H1 (cell line): Measurements from ENCODE around the gene RBM47. TPM values are rescaled to one million over a fixed set of nuclear protein-coding genes. Genes with fewer than 3 reads are reported as not detected.

ENCODE experiments used
- CTCF ChIA-PET: fragments of 300-600 bp; sonication (Branson Sonifier 250); formaldehyde crosslinking; loops from one replicate; lab custom pipeline; 2021; ENCODE audit not compliant: partially characterized antibody; lab: Charles Lee
- POLR2A ChIA-PET: fragments of 300-600 bp; sonication (Branson Sonifier 250); formaldehyde crosslinking; loops from one replicate; lab custom pipeline; 2021; ENCODE audit warnings: inconsistent platforms; ENCODE audit not compliant: partially characterized antibody; lab: Charles Lee
- DNase-seq, 2 experiments: peaks; one replicate each; pipeline versions ENCODE4 v3.0.0 to v3.0.0-alpha.2; 2010 to 2022; ENCODE audit warnings: low spot score in 2 of 2, low read depth in 1 of 2, mixed read lengths in 1 of 2
- FAIRE-seq: peaks from 2 replicates; lab custom pipeline; 2011; peaks lifted over from hg19 to GRCh38; lab: Jason Lieb, UNC
- H2AFZ ChIP-seq: 2 replicates; pipeline ENCODE4 v1.8.1; 2012; ENCODE audit warnings: low read length, inconsistent platforms
- H2AK5ac ChIP-seq: 2 replicates; pipeline ENCODE4 v1.6.1; 2013; ENCODE audit warnings: low read depth, low read length
- H2BK120ac ChIP-seq: replicated peaks from 2 replicates; pipeline ENCODE3; 2013; ENCODE audit warnings: low read depth, low read length, inconsistent platforms
- H2BK12ac ChIP-seq: 2 replicates; pipeline ENCODE4 v1.6.1; 2013; ENCODE audit warnings: low read depth, low read length
- H2BK15ac ChIP-seq: 2 replicates; pipeline ENCODE4 v1.6.1; 2013; ENCODE audit warnings: low read length
- H2BK20ac ChIP-seq: 2 replicates; pipeline ENCODE4 v1.6.1; 2013; ENCODE audit warnings: low read length
- H2BK5ac ChIP-seq: 2 replicates; pipeline ENCODE4 v1.6.1; 2013; ENCODE audit warnings: low read depth, low read length
- H3K14ac ChIP-seq: 2 replicates; pipeline ENCODE4 v1.6.1; 2013; ENCODE audit warnings: inconsistent platforms; ENCODE audit not compliant: insufficient read length
- H3K18ac ChIP-seq: 2 replicates; pipeline ENCODE4 v1.6.1; 2013; ENCODE audit warnings: low read length; ENCODE audit errors: extremely low read depth
- H3K23ac ChIP-seq: 2 replicates; pipeline ENCODE4 v1.6.1; 2013; ENCODE audit warnings: inconsistent platforms; ENCODE audit not compliant: insufficient read length
- H3K23me2 ChIP-seq: 2 replicates; pipeline ENCODE4 v1.6.1; 2013; ENCODE audit warnings: low read depth, low read length
- H3K27ac ChIP-seq: 2 replicates; pipeline ENCODE4 v1.6.1; 2011; ENCODE audit warnings: low read depth, low read length, inconsistent platforms
- H3K27me3 ChIP-seq, 4 experiments: replicated peaks in 1 of 4; 1 replicate in 1 of 4; 2 replicates in 3 of 4; pipeline versions ENCODE4 v1.6.1 to v1.8.1; 2011 to 2013; ENCODE audit warnings: low read length in 3 of 4, mild to moderate bottlenecking in 3 of 4, inconsistent platforms in 2 of 4, mixed read lengths in 2 of 4, moderate library complexity in 1 of 4; ENCODE audit not compliant: control insufficient read depth in 3 of 4, insufficient read depth in 3 of 4; ENCODE audit errors: extremely low read depth in 1 of 4
- H3K36me3 ChIP-seq, 4 experiments: 2 replicates each; pipeline versions ENCODE4 v1.6.1 to v1.8.1; 2011 to 2013; ENCODE audit warnings: mild to moderate bottlenecking in 4 of 4, low read length in 3 of 4, moderate library complexity in 2 of 4, control low read depth in 1 of 4, inconsistent platforms in 1 of 4; ENCODE audit not compliant: insufficient read depth in 4 of 4, control insufficient read depth in 2 of 4
- H3K4ac ChIP-seq: replicated peaks from 2 replicates; pipeline ENCODE3; 2013; ENCODE audit warnings: low read length, low read depth, mixed read lengths, inconsistent platforms; ENCODE audit not compliant: insufficient read length
- H3K4me1 ChIP-seq, 4 experiments: replicated peaks in 1 of 4; 1 replicate in 1 of 4; 2 replicates in 3 of 4; pipeline versions ENCODE4 v1.6.1 to v1.8.1; 2011 to 2013; ENCODE audit warnings: low read length in 3 of 4, inconsistent platforms in 2 of 4, mixed read lengths in 1 of 4; ENCODE audit not compliant: insufficient read depth in 4 of 4, control insufficient read depth in 3 of 4
- H3K4me2 ChIP-seq, 2 experiments: 2 replicates each; pipeline versions ENCODE4 v1.6.1 to v1.8.1; 2011 to 2013; ENCODE audit warnings: low read depth in 2 of 2, low read length in 2 of 2, control low read depth in 1 of 2, inconsistent platforms in 1 of 2, mild to moderate bottlenecking in 1 of 2; ENCODE audit not compliant: insufficient read depth in 1 of 2
- H3K4me3 ChIP-seq, 4 experiments: fragments of 200-600, 300-600 bp in 1 of 4; sonication (generic), shearing (Covaris generic), sonication (Bioruptor Twin) in 1 of 4; 2 replicates each; pipeline versions ENCODE4 v1.5.1 to v1.8.1; 2011 to 2016; ENCODE audit warnings: low read length in 4 of 4, low read depth in 3 of 4, control low read depth in 2 of 4, inconsistent platforms in 2 of 4, mild to moderate bottlenecking in 2 of 4, mixed read lengths in 1 of 4, moderate library complexity in 1 of 4; ENCODE audit not compliant: insufficient read depth in 2 of 4; ENCODE audit errors: extremely low read depth in 1 of 4
- H3K56ac ChIP-seq: replicated peaks from 2 replicates; pipeline ENCODE3; 2013; ENCODE audit warnings: low read depth, mild to moderate bottlenecking, mixed read lengths, low read length, inconsistent platforms; ENCODE audit not compliant: insufficient read length
- H3K79me1 ChIP-seq: 2 replicates; pipeline ENCODE4 v1.6.1; 2013; ENCODE audit warnings: low read depth, low read length, control low read depth
- H3K79me2 ChIP-seq, 2 experiments: 2 replicates each; pipeline versions ENCODE4 v1.6.1 to v1.8.1; 2012 to 2013; ENCODE audit warnings: low read length in 2 of 2, mild to moderate bottlenecking in 2 of 2, inconsistent platforms in 1 of 2; ENCODE audit not compliant: insufficient read depth in 2 of 2, control insufficient read depth in 1 of 2
- H3K9ac ChIP-seq, 4 experiments: replicated peaks in 1 of 4; 1 replicate in 1 of 4; 2 replicates in 3 of 4; pipeline versions ENCODE4 v1.6.1 to v1.8.1; 2011 to 2013; ENCODE audit warnings: low read depth in 3 of 4, low read length in 3 of 4, control low read depth in 2 of 4, mild to moderate bottlenecking in 2 of 4, moderate library complexity in 2 of 4, inconsistent platforms in 1 of 4; ENCODE audit errors: extremely low read depth in 1 of 4
- H3K9me3 ChIP-seq, 2 experiments: 2 replicates each; pipeline versions ENCODE4 v1.6.1 to v1.8.1; 2012 to 2013; ENCODE audit warnings: mild to moderate bottlenecking in 2 of 2, moderate library complexity in 2 of 2, control low read depth in 1 of 2, inconsistent platforms in 1 of 2, low read depth in 1 of 2, low read length in 1 of 2, mixed read lengths in 1 of 2; ENCODE audit not compliant: insufficient read depth in 2 of 2
- H4K20me1 ChIP-seq, 2 experiments: replicated peaks in 1 of 2; 2 replicates each; pipeline versions ENCODE3 to v1.8.1; 2011 to 2013; ENCODE audit warnings: inconsistent platforms in 2 of 2, low read length in 2 of 2, mild to moderate bottlenecking in 1 of 2; ENCODE audit not compliant: insufficient read depth in 2 of 2, control insufficient read depth in 1 of 2
- H4K5ac ChIP-seq: 2 replicates; pipeline ENCODE4 v1.6.1; 2013; ENCODE audit warnings: low read length, low read depth, mixed read lengths, inconsistent platforms; ENCODE audit not compliant: insufficient read length
- H4K8ac ChIP-seq: 2 replicates; pipeline ENCODE4 v1.8.0; 2013; ENCODE audit warnings: mild to moderate bottlenecking, moderate library complexity, low read length, inconsistent platforms; ENCODE audit not compliant: insufficient read depth; ENCODE audit errors: extremely low read depth
- H4K91ac ChIP-seq: replicated peaks from 2 replicates; pipeline ENCODE3; 2013; ENCODE audit warnings: low read length, mixed read lengths, inconsistent platforms; ENCODE audit not compliant: insufficient read length
- NANOG ChIP-seq: IDR thresholded peaks from 2 replicates; pipeline ENCODE4 v1.6.1; 2011; ENCODE audit warnings: low read length, low read depth, mild to moderate bottlenecking, inconsistent platforms; ENCODE audit not compliant: insufficient read depth, poor library complexity, severe bottlenecking
- POLR2A ChIP-seq, 2 experiments: IDR thresholded peaks; 1 replicate in 1 of 2; 2 replicates in 1 of 2; pipeline ENCODE4 v1.6.1; 2011; ENCODE audit warnings: low read depth in 2 of 2, low read length in 2 of 2, mild to moderate bottlenecking in 2 of 2; ENCODE audit errors: control extremely low read depth in 1 of 2
- WGBS, 2 experiments: shearing (Covaris generic) in 1 of 2; methylation state at CpG; one replicate each; pipeline versions ENCODE4 v1.1.6 to v1.1.7; 2013 to 2015; ENCODE audit warnings: low lambda C conversion rate in 2 of 2, mixed read lengths in 2 of 2, inconsistent platforms in 1 of 2, low coverage in 1 of 2, missing lambda C conversion rate in 1 of 2; ENCODE audit not compliant: insufficient replicate concordance in 2 of 2, insufficient coverage in 1 of 2, insufficient read length in 1 of 2; ENCODE audit errors: extremely low coverage in 1 of 2, missing lambda C conversion rate in 1 of 2; 5-methylcytosine and 5-hydroxymethylcytosine counted together
- polyA plus RNA-seq, 7 experiments: library from polyadenylated mRNA; depleted of rRNA in 3 of 7; stranded (reverse) in 5 of 7; unstranded in 2 of 7; fragments of >200 nt in 5 of 7; fragments of 200-250 nt in 2 of 7; gene quantifications; 1 replicate in 5 of 7; 2 replicates in 1 of 7; 4 replicates in 1 of 7; pipeline versions ENCODE4 v1.2.1 to v1.2.3, GENCODE V29; 2011 to 2013; ENCODE audit warnings: missing spikeins in 2 of 7, mixed read lengths in 2 of 7
- total RNA-seq: library from RNA; stranded (reverse); fragmentation: NEBNext Ultra II Directional; extraction: Animal tissue kit (Norgen Biotek cat#: 25700); gene quantifications from 2 replicates; pipeline ENCODE4 v1.2.1, GENCODE V29; 2021

RBM47 gene
- total and polyA plus RNA-seq, 2 of the 8 experiments (the other 6 are each of a cell fraction or from before 2014, with no cell fraction given): 42.8 to 78.9 TPM

GRCh38 chr4:40520533-40520932 is 109.1 kb downstream of the RBM47 start:
- Histone ChIP-seq H2BK12ac (no peak overlapping the region), H3K36me3 (no peaks in the 10 kb centered on the region), H3K18ac (no peak overlapping the region), H3K14ac (no peak overlapping the region), H3K9me3 (no peaks in the 10 kb centered on the region), H2AFZ (no peak overlapping the region), H2BK15ac (no peak overlapping the region), H3K27ac (no peak overlapping the region), H3K4me2 (no peak overlapping the region), H3K9ac (no peak overlapping the region), H2BK120ac (no peak overlapping the region), H2BK5ac (no peak overlapping the region), H3K23me2 (no peaks in the 10 kb centered on the region), H3K27me3 (no peaks in the 10 kb centered on the region), H2AK5ac (no peak overlapping the region)
- DNase-seq: no peak
- POLR2A ChIA-PET: interaction anchor here (1.0 kb wide), 1 partner anchor 10 kb away, joined by 4 read pairs; no protein-coding TSS in a partner anchor
- 93% methylated on average over 4 of the region's 4 CpGs; no CpG with 5 or more reads in 1 of the 2 experiments for WGBS, 2 experiments
- FAIRE-seq: no peak
- TF ChIP-seq POLR2A (IDR thresholded peaks at IDR 0.05; ENCODE audit: control extremely low read depth in 1 of 2, low read depth in 2 of 2, low read length in 2 of 2): no peak
- TF ChIP-seq NANOG: no peak
- TF ChIP-seq, all 59 proteins: peak for 0
- Histone ChIP-seq H4K5ac (no peak overlapping the region), H4K91ac (no peak overlapping the region), H3K79me1 (no peaks in the 10 kb centered on the region), H3K23ac (no peak overlapping the region), H3K79me2 (peaks cover 0 to 9% of the 10 kb centered on the region in 2 experiments; a peak in 1 of 4 replicates), H4K20me1 (no peaks in the 10 kb centered on the region), H3K4me1 (peaks cover 2 to 5% (median 4%) of the 10 kb centered on the region in 4 experiments; a peak in 5 of 7 replicates), H2BK20ac (no peak overlapping the region), H4K8ac (no peak overlapping the region), H3K4ac (no peak overlapping the region), H3K4me3 (no peak overlapping the region), H3K56ac (no peak overlapping the region)
- CTCF ChIA-PET: no interaction called here
